ENCODE results near the gene ANAPC2. TPM values are rescaled to one million over a fixed set of nuclear protein-coding genes. Genes with fewer than 3 reads are reported as not detected.

The ANAPC2 gene
- total RNA-seq, 1 donor from 2014 or later = 57.4 TPM

DNA sequence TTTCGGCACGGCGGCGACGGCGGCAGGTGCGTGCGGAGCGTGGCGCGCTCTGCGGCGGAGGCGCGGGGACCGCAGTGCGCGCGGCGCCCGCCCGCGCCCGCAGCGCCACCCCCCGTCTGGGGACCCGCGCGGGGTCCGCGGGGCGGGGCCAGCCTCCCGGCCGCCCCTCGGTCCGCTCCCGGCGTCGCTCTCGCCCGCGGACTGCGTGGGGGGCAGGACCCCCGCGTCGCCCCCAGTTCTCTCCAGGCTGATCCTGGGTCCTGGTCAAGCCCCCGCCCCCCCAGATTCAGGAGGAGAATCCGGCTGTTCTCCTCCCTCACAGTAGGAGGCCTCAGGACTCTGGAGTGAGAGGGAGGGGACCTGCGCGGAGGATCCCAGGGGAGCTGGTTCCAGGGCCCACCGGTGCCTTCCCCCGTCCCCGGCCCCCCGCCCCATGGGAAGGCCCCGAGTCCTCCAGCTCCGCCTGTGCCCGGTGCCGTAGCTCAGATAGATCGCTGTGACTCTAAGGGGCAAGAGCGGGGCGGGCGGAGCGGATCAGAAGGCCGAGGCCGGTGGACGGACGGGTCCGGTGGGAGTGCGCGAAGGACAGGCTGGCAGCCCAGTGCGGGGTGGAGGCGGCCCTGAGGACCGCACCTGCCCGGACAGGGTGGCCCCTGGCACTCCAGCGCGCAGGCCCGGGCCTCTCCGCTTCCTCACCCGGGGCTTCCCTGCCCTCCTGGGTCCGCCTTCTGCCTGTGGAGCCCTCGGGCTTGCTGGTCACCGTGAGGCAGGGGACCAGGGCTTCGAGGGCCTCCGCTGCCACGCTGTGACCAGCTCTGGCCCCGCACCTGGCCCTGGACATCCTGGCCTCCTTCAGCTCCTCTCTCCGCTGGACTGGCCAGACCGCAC is 34.1 kb upstream of the ANAPC2 start, which contains the start of gene RNF208:
RNF208 (minus strand) TSS at position 51 of the 888 bp plus-strand sequence. CDS start 1,028 bp downstream, outside the sequence.
- H3K36me3 Mint-ChIP-seq (ENCODE audit: low read depth) = no peaks in the 10 kb centered on the region
- peak within 1 kb of the TSS; percentile 90 for H3K27ac Mint-ChIP-seq
- no peaks in the 10 kb centered on the region for H3K27me3 Mint-ChIP-seq
- intact Hi-C loops (cut with micrococcal nuclease) = loop anchor here (1.0 to 2.0 kb wide), 6 partner anchors 17 to 136 kb away; partner anchors contain the start of genes ANAPC2, MAN1B1, NDOR1 and SSNA1
- peak; percentile 79 for DNase-seq
- H3K4me3 Mint-ChIP-seq = peak within 1 kb of the TSS; percentile 88
- H3K4me1 Mint-ChIP-seq = peaks cover 4% of the 10 kb centered on the region
- H3K9me3 Mint-ChIP-seq = no peaks in the 10 kb centered on the region

GRCh38 chr9:137221506-137222111 is 33.2 kb upstream of the ANAPC2 start:
- Mint-ChIP-seq H3K27me3 (no peaks in the 10 kb centered on the region), H3K4me1 (peaks cover 4% of the 10 kb centered on the region), H3K4me3 (no peak overlapping the region), H3K36me3 (ENCODE audit: low read depth) (no peaks in the 10 kb centered on the region), H3K27ac (no peak overlapping the region), H3K9me3 (no peaks in the 10 kb centered on the region)
- intact Hi-C loops (cut with micrococcal nuclease) = loop anchor here (2.0 kb wide), 1 partner anchor 93 kb away; no protein-coding TSS in a partner anchor
- no peak for DNase-seq

- no peaks in the 10 kb centered on the region for H3K36me3 Mint-ChIP-seq (ENCODE audit: low read depth)
- intact Hi-C loops (cut with micrococcal nuclease) = no loop called here
Observed at GRCh38 chr9:137221095-137221505, 32.7 kb upstream of the ANAPC2 start.

GRCh38 chr9:137220317-137221094 is 32.1 kb upstream of the ANAPC2 start:
- Mint-ChIP-seq H3K36me3 (ENCODE audit: low read depth) (no peaks in the 10 kb centered on the region), H3K27me3 (no peaks in the 10 kb centered on the region), H3K4me1 (peaks cover 4% of the 10 kb centered on the region), H3K27ac (peak overlapping the region; percentile 41), H3K4me3 (peak overlapping the region; percentile 74), H3K9me3 (no peaks in the 10 kb centered on the region)
- DNase-seq = no peak
- intact Hi-C loops (cut with micrococcal nuclease) = no loop called here

More at GRCh38 chr9:137221095-137221505, 32.7 kb upstream of the ANAPC2 start:
- peak overlapping the region; percentile 74 for H3K4me3 Mint-ChIP-seq
- peaks cover 4% of the 10 kb centered on the region for H3K4me1 Mint-ChIP-seq
- H3K27ac Mint-ChIP-seq = peak overlapping the region; percentile 41
- H3K9me3 Mint-ChIP-seq = no peaks in the 10 kb centered on the region
- H3K27me3 Mint-ChIP-seq = no peaks in the 10 kb centered on the region
- no peak for DNase-seq

DNA sequence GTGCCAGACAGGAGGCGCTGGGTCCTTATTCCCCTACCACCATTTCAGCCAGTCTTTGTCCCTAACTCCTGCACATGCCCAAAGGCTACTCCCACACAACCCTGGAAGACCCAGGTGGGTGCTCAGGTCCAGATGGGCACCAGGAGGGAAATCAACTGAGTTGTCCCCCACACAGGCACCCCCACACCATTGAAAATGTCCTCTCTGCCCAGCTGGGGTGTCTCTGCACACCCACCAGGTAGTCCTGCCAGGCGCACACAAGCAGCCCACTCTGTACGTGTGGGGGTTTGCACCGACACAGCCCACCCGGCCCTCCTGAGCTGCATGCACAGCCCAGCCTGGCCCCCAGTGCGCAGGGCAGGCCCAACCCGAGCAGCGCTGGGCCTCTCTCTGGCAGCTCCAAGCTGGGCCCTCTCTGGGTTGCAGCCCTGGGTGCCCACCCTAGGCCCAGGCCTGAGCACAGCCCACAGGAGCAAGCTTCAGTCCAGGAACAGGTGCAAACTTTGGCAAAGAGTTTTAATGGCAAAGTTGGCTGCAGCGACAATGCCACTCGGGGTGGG is 31.5 kb upstream of the ANAPC2 start:
- Mint-ChIP-seq H3K4me3 (peak overlapping the region; percentile 45), H3K9me3 (no peaks in the 10 kb centered on the region)

DNA sequence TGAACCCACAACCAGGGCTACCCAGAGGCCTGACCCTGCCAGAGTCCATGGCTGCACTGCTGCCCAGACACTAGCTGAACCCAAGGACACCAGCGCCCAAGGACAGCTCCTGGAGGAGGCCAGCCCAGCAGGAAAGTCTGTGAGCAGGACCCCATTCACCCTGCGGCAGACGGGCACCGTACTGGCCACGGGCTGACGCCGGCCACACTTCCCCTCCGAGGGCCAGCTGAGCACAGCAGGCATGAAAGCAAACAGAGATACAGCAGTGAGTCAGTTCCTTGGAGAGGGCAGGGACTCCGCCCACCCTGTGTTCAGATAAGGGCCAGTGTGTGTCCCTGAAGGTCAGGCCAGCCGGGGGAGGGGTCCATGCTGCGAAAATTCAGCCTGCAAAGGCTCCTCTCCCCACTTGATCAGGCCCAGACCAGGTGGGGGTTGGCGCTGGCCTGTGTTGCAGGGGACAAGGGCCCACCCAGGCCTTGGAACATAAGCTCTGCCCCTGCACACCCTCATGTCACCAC is 30.5 kb upstream of the ANAPC2 start:
- no peaks in the 10 kb centered on the region for H3K9me3 Mint-ChIP-seq
- intact Hi-C loops (cut with micrococcal nuclease) = no loop called here
- DNase-seq = no peak
- H3K4me1 Mint-ChIP-seq = peaks cover 2% of the 10 kb centered on the region
- no peaks in the 10 kb centered on the region for H3K27me3 Mint-ChIP-seq
- H3K4me3 Mint-ChIP-seq = no peak overlapping the region
- no peak overlapping the region for H3K27ac Mint-ChIP-seq
- no peaks in the 10 kb centered on the region for H3K36me3 Mint-ChIP-seq (ENCODE audit: low read depth)

More for the DNA sequence above, 31.5 kb upstream of the ANAPC2 start:
- no peak for DNase-seq
- intact Hi-C loops (cut with micrococcal nuclease) = no loop called here
- Mint-ChIP-seq H3K27me3 (no peaks in the 10 kb centered on the region), H3K27ac (no peak overlapping the region), H3K36me3 (ENCODE audit: low read depth) (no peaks in the 10 kb centered on the region), H3K4me1 (peaks cover 4% of the 10 kb centered on the region)

DNA sequence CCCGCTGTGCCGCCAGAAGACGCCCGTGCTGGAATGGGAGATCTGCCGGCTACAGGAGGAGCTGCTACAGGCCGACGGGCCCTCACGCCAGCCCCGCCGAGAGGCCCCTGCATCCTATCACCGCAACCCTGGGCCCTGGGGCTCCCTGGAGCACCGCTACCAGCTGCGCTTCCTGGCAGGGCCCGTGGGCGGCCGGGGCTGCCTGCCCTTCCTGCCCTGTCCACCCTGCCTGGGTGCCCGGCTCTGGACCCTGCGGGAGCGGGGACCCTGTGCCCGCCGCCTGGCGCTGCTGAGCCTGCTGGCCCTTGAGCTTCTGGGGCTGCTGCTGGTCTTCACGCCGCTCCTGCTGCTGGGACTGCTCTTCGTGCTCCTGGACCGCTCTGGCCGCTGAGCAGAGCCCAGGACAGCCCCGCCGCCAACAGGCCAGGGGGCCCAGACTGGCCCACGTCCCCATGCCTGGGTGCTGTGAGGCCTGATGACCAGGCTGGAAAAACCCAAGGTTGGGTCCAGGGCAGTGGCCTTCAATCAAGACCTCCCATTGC is 29.9 kb upstream of the ANAPC2 start:
- H3K27ac Mint-ChIP-seq = no peak overlapping the region
- intact Hi-C loops (cut with micrococcal nuclease) = no loop called here
- H3K4me1 Mint-ChIP-seq = peaks cover 2% of the 10 kb centered on the region
- H3K9me3 Mint-ChIP-seq = no peaks in the 10 kb centered on the region
- DNase-seq = no peak
- no peak overlapping the region for H3K4me3 Mint-ChIP-seq
- no peaks in the 10 kb centered on the region for H3K36me3 Mint-ChIP-seq (ENCODE audit: low read depth)
- no peaks in the 10 kb centered on the region for H3K27me3 Mint-ChIP-seq

DNA sequence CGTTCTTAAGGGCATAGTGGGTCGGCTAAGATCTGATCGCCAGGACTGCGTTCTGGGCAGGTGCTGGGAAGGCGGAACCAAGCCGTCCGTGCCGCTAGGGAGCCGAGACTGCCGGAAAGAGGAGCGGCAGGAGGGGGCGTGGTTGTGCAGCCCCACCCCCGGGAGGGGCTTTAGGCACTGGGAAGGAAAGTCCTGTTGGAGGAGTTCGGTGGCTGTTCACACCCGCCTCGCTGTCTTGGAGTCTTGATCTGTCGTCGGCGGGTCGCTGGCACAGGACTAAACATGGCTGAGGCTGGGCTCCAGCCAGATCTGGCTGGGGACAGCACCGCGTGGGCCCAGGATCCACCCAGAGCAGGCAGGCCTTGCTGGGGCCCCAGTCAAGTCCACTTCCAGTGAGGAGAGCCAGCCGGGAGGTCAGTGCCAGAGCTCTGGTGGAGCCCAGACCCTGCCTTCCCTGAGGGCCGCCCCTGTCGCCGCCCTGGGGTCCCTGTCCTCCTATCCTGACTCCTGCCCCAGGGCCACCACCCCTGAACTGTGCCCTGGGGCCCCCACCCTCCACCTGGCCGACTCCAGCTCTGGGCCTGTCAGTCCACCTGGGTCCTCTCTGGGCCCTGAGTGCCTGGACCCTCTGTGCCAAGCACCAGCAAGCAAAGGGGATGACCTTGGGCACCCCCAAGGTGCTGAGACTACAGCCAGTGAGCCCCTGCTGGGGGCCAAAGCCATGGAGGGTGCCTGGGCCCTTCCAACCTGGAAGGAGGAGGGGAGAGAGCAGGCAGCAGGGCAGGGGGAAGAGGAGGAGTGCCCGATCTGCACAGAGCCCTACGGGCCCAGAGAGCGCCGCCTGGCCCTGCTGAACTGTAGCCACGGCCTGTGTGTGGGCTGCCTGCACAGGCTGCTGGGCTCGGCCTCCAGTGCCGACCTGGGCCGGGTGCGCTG is 29.2 kb upstream of the ANAPC2 start:
- intact Hi-C loops (cut with micrococcal nuclease) = no loop called here
- H3K27me3 Mint-ChIP-seq = no peaks in the 10 kb centered on the region
- peaks cover 4% of the 10 kb centered on the region for H3K36me3 Mint-ChIP-seq (ENCODE audit: low read depth)
- H3K9me3 Mint-ChIP-seq = no peaks in the 10 kb centered on the region
- no peak for DNase-seq
- no peak overlapping the region for H3K4me3 Mint-ChIP-seq
- H3K27ac Mint-ChIP-seq = no peak overlapping the region
- no peaks in the 10 kb centered on the region for H3K4me1 Mint-ChIP-seq

- Mint-ChIP-seq H3K9me3 (no peaks in the 10 kb centered on the region), H3K27me3 (no peaks in the 10 kb centered on the region), H3K36me3 (ENCODE audit: low read depth) (peaks cover 4% of the 10 kb centered on the region), H3K4me1 (no peaks in the 10 kb centered on the region), H3K27ac (no peak overlapping the region), H3K4me3 (no peak overlapping the region)
- intact Hi-C loops (cut with micrococcal nuclease) = no loop called here
- no peak for DNase-seq
Observed at GRCh38 chr9:137216188-137216965, 28.0 kb upstream of the ANAPC2 start.

- Mint-ChIP-seq H3K27me3 (no peaks in the 10 kb centered on the region), H3K9me3 (no peaks in the 10 kb centered on the region), H3K36me3 (ENCODE audit: low read depth) (peaks cover 4% of the 10 kb centered on the region), H3K27ac (no peak overlapping the region), H3K4me1 (no peaks in the 10 kb centered on the region), H3K4me3 (no peak overlapping the region)
- intact Hi-C loops (cut with micrococcal nuclease) = no loop called here
- no peak for DNase-seq
Observed at GRCh38 chr9:137215196-137215986, 27.0 kb upstream of the ANAPC2 start.

DNA sequence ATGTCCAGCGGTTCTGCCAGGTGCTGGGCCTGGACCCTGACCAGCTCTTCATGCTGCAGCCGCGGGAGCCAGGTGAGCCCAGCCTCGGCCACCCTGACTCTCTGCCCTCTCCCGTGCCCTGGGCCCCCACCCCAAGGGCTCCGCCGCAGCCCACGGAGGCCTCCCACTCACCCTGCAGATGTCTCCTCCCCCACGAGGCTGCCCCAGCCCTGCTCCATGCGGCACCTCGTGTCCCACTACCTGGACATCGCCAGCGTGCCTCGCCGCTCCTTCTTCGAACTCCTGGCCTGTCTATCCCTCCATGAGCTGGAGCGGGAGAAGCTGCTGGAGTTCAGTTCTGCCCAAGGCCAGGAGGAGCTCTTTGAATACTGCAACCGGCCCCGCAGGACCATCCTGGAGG is 26.3 kb upstream of the ANAPC2 start:
- Mint-ChIP-seq H3K27ac (no peak overlapping the region), H3K27me3 (no peaks in the 10 kb centered on the region), H3K4me3 (no peak overlapping the region), H3K4me1 (no peaks in the 10 kb centered on the region), H3K36me3 (ENCODE audit: low read depth) (peaks cover 6% of the 10 kb centered on the region), H3K9me3 (no peaks in the 10 kb centered on the region)
- intact Hi-C loops (cut with micrococcal nuclease) = no loop called here
- no peak for DNase-seq

Data from activated CD4-positive, alpha-beta T cell treated with anti-CD3 and anti-CD28 coated beads, Interleukin-2, amount 10 ng/mL, durations not matched to agents 24 days and 14 days (primary cell).